B cell (primary cell): ENCODE results near the gene MSTO1. TPM values are rescaled to one million over a fixed set of nuclear protein-coding genes. Genes with fewer than 3 reads are reported as not detected.

Source experiments
- ATAC-seq: fragments of 200-7000 bp; cut with Tn5 transposase; one replicate; pipeline ENCODE4 v1.10.0; 2021; ENCODE audit warnings: low read depth, mild to moderate bottlenecking, moderate number of reproducible peaks, moderate library complexity
- CTCF ChIA-PET: fragments of 350-600 bp; sonication (Branson Sonifier 250); formaldehyde crosslinking; loops from one replicate; lab custom pipeline; 2021; ENCODE audit warnings: antibody characterized with exemption, inconsistent platforms; lab: Charles Lee
- POLR2A ChIA-PET: fragments of 350-600 bp; sonication (Branson Sonifier 250); formaldehyde crosslinking; loops from one replicate; lab custom pipeline; 2021; ENCODE audit warnings: antibody characterized with exemption; lab: Charles Lee
- DNase-seq: peaks from one replicate; pipeline ENCODE4 v3.0.0; 2013
- H2AFZ ChIP-seq: 2 replicates; pipeline ENCODE4 v1.6.1; 2012; ENCODE audit warnings: mild to moderate bottlenecking, low read depth, low read length; ENCODE audit not compliant: insufficient read depth, poor library complexity, severe bottlenecking
- H3K27ac ChIP-seq, 2 donors: 1 replicate in 1 of 2; 2 replicates in 1 of 2; pipeline ENCODE4 v1.5.1; 2012 to 2013; ENCODE audit warnings: low read length in 2 of 2, mild to moderate bottlenecking in 2 of 2, moderate library complexity in 1 of 2
- H3K27me3 ChIP-seq, 4 experiments: fragments of 200-600 bp in 1 of 4; sonication (generic) in 1 of 4; replicated peaks in 1 of 4; 1 replicate in 2 of 4; 2 replicates in 2 of 4; pipeline versions ENCODE4 v1.6.1 to v1.7.0; 2013 to 2016; ENCODE audit warnings: low read length in 3 of 4, mild to moderate bottlenecking in 2 of 4, mixed read lengths in 1 of 4, moderate library complexity in 1 of 4; ENCODE audit not compliant: insufficient read depth in 4 of 4, control insufficient read depth in 3 of 4; ENCODE audit errors: control extremely low read depth in 1 of 4
- H3K36me3 ChIP-seq, 2 experiments: replicated peaks in 1 of 2; 1 replicate in 1 of 2; 2 replicates in 1 of 2; pipeline versions ENCODE4 v1.6.1 to v1.7.1; 2013; ENCODE audit warnings: low read length in 1 of 2; ENCODE audit not compliant: insufficient read depth in 2 of 2, control insufficient read depth in 1 of 2; ENCODE audit errors: control extremely low read depth in 1 of 2, extremely low read depth in 1 of 2
- H3K4me1 ChIP-seq, 2 donors: fragments of 200-600 bp in 1 of 2; sonication (generic) in 1 of 2; 1 replicate in 1 of 2; 2 replicates in 1 of 2; pipeline versions ENCODE4 v1.5.1 to v1.6.1; 2013 to 2017; ENCODE audit warnings: low read length in 2 of 2; ENCODE audit not compliant: control insufficient read depth in 2 of 2, insufficient read depth in 2 of 2
- H3K4me2 ChIP-seq: replicated peaks from 2 replicates; pipeline ENCODE3; 2012; ENCODE audit warnings: mild to moderate bottlenecking, low read depth, low read length; ENCODE audit not compliant: poor library complexity, severe bottlenecking
- H3K4me3 ChIP-seq, 5 experiments: fragments of 200-600 bp in 1 of 5; sonication (generic) in 1 of 5; 1 replicate in 3 of 5; 2 replicates in 2 of 5; pipeline versions ENCODE4 v1.5.1 to v1.7.0; 2011 to 2016; ENCODE audit warnings: low read length in 4 of 5, mild to moderate bottlenecking in 4 of 5, low read depth in 2 of 5, control low read depth in 1 of 5, moderate library complexity in 1 of 5; ENCODE audit not compliant: insufficient read depth in 1 of 5; ENCODE audit errors: control extremely low read depth in 1 of 5, extremely low read depth in 1 of 5
- H3K79me2 ChIP-seq: fragments of 200-600 bp; sonication (generic); one replicate; pipeline ENCODE4 v1.6.0; 2016; ENCODE audit warnings: low read length; ENCODE audit not compliant: control insufficient read depth, insufficient read depth
- H3K9ac ChIP-seq: fragments of 200-600 bp; sonication (generic); 2 replicates; pipeline ENCODE4 v1.6.1; 2017; ENCODE audit warnings: mild to moderate bottlenecking, low read length, moderate library complexity
- H3K9me3 ChIP-seq, 3 donors: one replicate each; pipeline versions ENCODE4 v1.6.1 to v1.7.1; 2013; ENCODE audit warnings: low read length in 2 of 3; ENCODE audit not compliant: control insufficient read depth in 2 of 3, insufficient read depth in 1 of 3; ENCODE audit errors: control extremely low read depth in 1 of 3
- H4K20me1 ChIP-seq: 2 replicates; pipeline ENCODE4 v1.6.0; 2012; ENCODE audit warnings: mild to moderate bottlenecking, low read length; ENCODE audit not compliant: insufficient read depth, control insufficient read depth, poor library complexity, severe bottlenecking
- H3K27ac Mint-ChIP-seq: one replicate; pipeline ENCODE4 v1.8.0; 2021; ENCODE audit warnings: mixed read lengths
- H3K27me3 Mint-ChIP-seq: one replicate; pipeline ENCODE4 v1.8.0; 2021; ENCODE audit warnings: mixed read lengths
- H3K4me1 Mint-ChIP-seq: one replicate; pipeline ENCODE4 v1.8.0; 2021; ENCODE audit warnings: mixed read lengths
- H3K4me3 Mint-ChIP-seq: one replicate; pipeline ENCODE4 v1.8.0; 2021; ENCODE audit warnings: mixed read lengths
- H3K9me3 Mint-ChIP-seq: one replicate; pipeline ENCODE4 v1.8.0; 2022; ENCODE audit warnings: mixed read lengths; ENCODE audit not compliant: insufficient read depth
- CTCF ChIP-seq: fragments of 200-600 bp; IDR thresholded peaks from one replicate; pipeline ENCODE4 v1.8.0; 2022; ENCODE audit warnings: antibody characterized with exemption, mild to moderate bottlenecking
- EZH2 ChIP-seq: IDR thresholded peaks from 2 replicates; pipeline ENCODE4 v1.6.1; 2012; ENCODE audit warnings: borderline replicate concordance, low read depth, mild to moderate bottlenecking, moderate library complexity, low read length; ENCODE audit not compliant: insufficient read depth, poor library complexity, severe bottlenecking
- WGBS: methylation state at CpG from one replicate; pipeline ENCODE4 v1.1.5; 2013; ENCODE audit warnings: missing lambda C conversion rate; ENCODE audit not compliant: insufficient coverage; 5-methylcytosine and 5-hydroxymethylcytosine counted together
- intact Hi-C: fragments of 100-400 bp; cut with micrococcal nuclease; formaldehyde crosslinking; loops from one replicate; pipeline ENCODE4 v1.10.0; 2022
- polyA plus RNA-seq: library from polyadenylated mRNA; depleted of rRNA; stranded (reverse); fragments of >200 nt; gene quantifications from 2 replicates; pipeline ENCODE4 v1.2.3, GENCODE V29; 2012
- total RNA-seq, 2 donors: library from RNA; stranded (reverse); fragments of 120-200 nt in 1 of 2; gene quantifications; 1 replicate in 1 of 2; 2 replicates in 1 of 2; pipeline versions ENCODE4 v1.2.3 to v1.2.4, GENCODE V29; 2013 to 2022

Gene MSTO1
- total and polyA plus RNA-seq, 2 donors (not counting 1 experiment from before 2014, with no cell fraction given) = 79.3 to 113 TPM

- peaks cover 4% of the 10 kb centered on the region for H3K4me1 Mint-ChIP-seq
- intact Hi-C loops = no loop called here
- no peak overlapping the region for H3K27ac Mint-ChIP-seq
- no peaks in the 10 kb centered on the region for H3K4me1 ChIP-seq
- H4K20me1 ChIP-seq = no peaks in the 10 kb centered on the region
- H3K27me3 Mint-ChIP-seq = no peaks in the 10 kb centered on the region
- H3K79me2 ChIP-seq = no peaks in the 10 kb centered on the region
- no peak for TF ChIP-seq CTCF
- TF ChIP-seq EZH2 = no peak
- POLR2A ChIA-PET = interaction anchor here (0.6 kb wide), 1 partner anchor 59 kb away, joined by 4 read pairs; no protein-coding TSS in a partner anchor
- no peak overlapping the region for H3K27ac ChIP-seq
- no peak overlapping the region for H3K4me3 Mint-ChIP-seq
- no peaks in the 10 kb centered on the region for H3K36me3 ChIP-seq
- ATAC-seq (no peak), DNase-seq (no peak)
- H3K4me3 ChIP-seq = no peak overlapping the region
- H3K4me2 ChIP-seq = no peak overlapping the region
- H3K27me3 ChIP-seq = no peaks in the 10 kb centered on the region
- H3K9ac ChIP-seq = no peak overlapping the region
- H3K9me3 Mint-ChIP-seq = peaks cover 2% of the 10 kb centered on the region
- peaks cover 0 to 8% (median 6%) of the 10 kb centered on the region in 3 donors for H3K9me3 ChIP-seq
- no peak overlapping the region for H2AFZ ChIP-seq
- WGBS = 90% methylated on average over 2 of the region's 3 CpGs
- CTCF ChIA-PET = no interaction called here
These were observed 42.0 kb downstream of the MSTO1 start for GRCh38 chr1:155651861-155652661.

- ATAC-seq (no peak), DNase-seq (no peak)
- H3K4me1 ChIP-seq = no peaks in the 10 kb centered on the region
- TF ChIP-seq EZH2 = no peak
- TF ChIP-seq CTCF = no peak
- H3K79me2 ChIP-seq = no peaks in the 10 kb centered on the region
- no peak overlapping the region for H3K9ac ChIP-seq
- H3K4me3 ChIP-seq = no peak overlapping the region
- H3K36me3 ChIP-seq = peaks cover 0 to 2% of the 10 kb centered on the region in 2 experiments
- H2AFZ ChIP-seq = no peak overlapping the region
- 100% methylated on average over 1 of the region's 3 CpGs for WGBS
- CTCF ChIA-PET = no interaction called here
- intact Hi-C loops = no loop called here
- Mint-ChIP-seq H3K4me1 (peaks cover 4% of the 10 kb centered on the region), H3K27ac (no peak overlapping the region), H3K9me3 (peaks cover 2% of the 10 kb centered on the region), H3K27me3 (no peaks in the 10 kb centered on the region), H3K4me3 (no peak overlapping the region)
- H3K4me2 ChIP-seq = no peak overlapping the region
- H3K9me3 ChIP-seq = peaks cover 0 to 8% (median 6%) of the 10 kb centered on the region in 3 donors
- no peaks in the 10 kb centered on the region for H4K20me1 ChIP-seq
- H3K27ac ChIP-seq = no peak overlapping the region
- POLR2A ChIA-PET = no interaction called here
- H3K27me3 ChIP-seq = no peaks in the 10 kb centered on the region
These were observed 42.9 kb downstream of the MSTO1 start for GRCh38 chr1:155652951-155653350.
